HG02852 (cell line): ENCODE data around the gene HOXD1.

Experiments used
- ATAC-seq: cut with Tn5 transposase; IDR thresholded peaks from one replicate; pipeline ENCODE4 v1.9.1; 2021; ENCODE audit warnings: mild to moderate bottlenecking, moderate library complexity; ENCODE audit not compliant: unreplicated experiment

Gene HOXD1

DNA sequence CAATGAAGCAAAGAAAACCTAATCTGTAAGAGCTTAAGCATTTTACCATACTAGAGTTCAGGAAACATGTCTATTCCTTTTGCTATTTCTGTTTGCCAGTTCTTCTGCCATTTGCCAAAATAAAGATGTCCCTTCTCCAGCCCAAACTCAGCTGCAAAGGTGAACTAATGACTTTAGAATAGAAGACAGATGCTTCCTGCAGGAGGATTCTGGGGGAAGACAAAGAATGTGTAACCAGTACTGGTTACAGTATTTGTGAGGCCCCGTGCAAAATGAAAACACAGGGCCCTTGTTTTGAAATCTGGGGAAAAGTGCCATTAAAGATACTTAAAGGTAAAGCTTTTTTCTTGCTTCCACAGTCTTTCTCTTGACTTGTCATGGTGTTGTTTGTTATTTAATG lies 46.5 kb downstream of the HOXD1 start:
- no peak for ATAC-seq

DNA sequence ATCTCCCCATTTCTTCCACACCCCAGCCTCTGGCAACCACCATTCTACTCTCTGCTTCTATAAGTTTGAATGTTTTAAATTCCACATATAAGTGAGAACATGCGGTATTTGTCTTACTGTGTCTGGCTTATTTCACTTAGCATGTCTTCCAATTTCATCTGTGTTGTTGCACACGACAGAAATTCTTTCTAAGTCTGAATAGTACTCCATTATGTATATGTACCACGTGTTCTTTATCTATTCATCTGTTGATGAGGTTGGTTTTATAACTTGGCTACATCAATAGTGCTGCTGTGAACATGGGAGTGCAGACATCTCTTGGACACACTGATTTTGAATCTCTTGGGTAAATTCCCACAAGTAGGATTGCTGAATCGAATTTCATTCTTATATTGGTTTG lies 49.0 kb downstream of the HOXD1 start:
- no peak for ATAC-seq

DNA sequence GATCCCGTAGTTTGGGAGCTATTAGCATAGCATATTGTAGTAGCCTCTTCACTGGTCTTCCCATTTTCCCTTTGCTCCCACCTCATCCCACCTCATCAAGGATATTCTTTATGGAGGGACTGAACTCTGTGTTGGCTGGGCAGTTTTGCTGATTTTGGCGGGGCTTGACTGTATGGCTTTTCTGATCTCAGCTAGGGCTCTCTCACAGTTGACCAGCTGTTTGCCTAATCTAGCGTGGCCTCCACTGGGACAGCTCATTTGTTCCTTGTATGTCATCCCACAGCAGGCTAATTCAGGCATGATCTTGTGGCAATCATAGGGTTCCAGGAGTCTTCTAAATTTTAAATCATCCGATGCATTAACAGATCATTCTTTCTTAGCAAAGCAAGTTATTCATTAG lies 50.6 kb downstream of the HOXD1 start:
- no peak for ATAC-seq

DNA sequence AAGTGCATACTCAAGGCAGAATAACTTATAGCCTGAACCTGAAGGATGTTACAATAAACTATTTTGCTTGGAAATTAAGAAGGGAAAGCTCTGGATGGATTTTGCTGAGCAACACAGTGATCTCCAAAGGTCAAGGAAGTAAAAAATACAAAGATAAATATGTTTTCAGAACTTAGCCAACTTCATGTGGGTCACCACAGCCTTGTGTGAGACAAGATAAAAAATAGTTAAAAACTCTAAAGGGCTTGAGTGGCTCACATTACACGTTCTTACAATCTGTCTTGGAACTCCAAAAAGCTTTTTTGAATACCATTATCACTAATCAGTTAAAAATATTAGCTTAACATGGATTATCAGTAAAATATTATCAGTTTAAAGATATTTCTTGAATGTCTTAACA lies 51.8 kb downstream of the HOXD1 start:
- no peak for ATAC-seq
